Chondrocyte (in vitro differentiated cells): ENCODE data around the gene CCDC188. TPM values are rescaled to one million over a fixed set of nuclear protein-coding genes. Genes with fewer than 3 reads are reported as not detected.

Experiments used
- DNase-seq: peaks from one replicate; pipeline ENCODE4 v3.0.0; 2021; ENCODE audit warnings: mixed read lengths, low spot score
- H3K27ac Mint-ChIP-seq: one replicate; pipeline ENCODE4 v1.8.0; 2021; ENCODE audit warnings: mild to moderate bottlenecking, moderate library complexity, mixed read lengths; ENCODE audit not compliant: unreplicated experiment
- H3K27me3 Mint-ChIP-seq: 2 replicates; pipeline ENCODE4 v1.8.0; 2021; ENCODE audit warnings: low read depth, mixed read lengths
- H3K36me3 Mint-ChIP-seq: 2 replicates; pipeline ENCODE4 v1.8.0; 2021; ENCODE audit warnings: low read depth, mixed read lengths
- H3K4me1 Mint-ChIP-seq: 2 replicates; pipeline ENCODE4 v1.8.0; 2021; ENCODE audit warnings: low read depth, mild to moderate bottlenecking, mixed read lengths
- H3K4me3 Mint-ChIP-seq: one replicate; pipeline ENCODE4 v1.8.0; 2021; ENCODE audit warnings: mild to moderate bottlenecking, moderate library complexity, mixed read lengths; ENCODE audit not compliant: unreplicated experiment
- H3K9me3 Mint-ChIP-seq: 2 replicates; pipeline ENCODE4 v1.8.0; 2021; ENCODE audit warnings: low read depth, mixed read lengths
- total RNA-seq: library from RNA; stranded (reverse); gene quantifications from 3 replicates; pipeline ENCODE4 v1.2.1, GENCODE V29; 2021
- TF ChIP-seq, protein P1 (sequence below): fragments of 200-600 bp; sonication (generic); IDR thresholded peaks from 2 replicates; pipeline ENCODE4 v1.5.0; 2021; ENCODE audit warnings: antibody characterized with exemption, mild to moderate bottlenecking, moderate library complexity

Gene CCDC188
- total RNA-seq, 1 donor from 2014 or later: 5.3 TPM

- Mint-ChIP-seq H3K4me1 (peaks cover 3% of the 10 kb centered on the region), H3K27me3 (no peaks in the 10 kb centered on the region), H3K9me3 (no peaks in the 10 kb centered on the region), H3K4me3 (no peak overlapping the region), H3K36me3 (peaks cover 13% of the 10 kb centered on the region), H3K27ac (peak overlapping the region; percentile 45)
- TF ChIP-seq, protein P1, sequence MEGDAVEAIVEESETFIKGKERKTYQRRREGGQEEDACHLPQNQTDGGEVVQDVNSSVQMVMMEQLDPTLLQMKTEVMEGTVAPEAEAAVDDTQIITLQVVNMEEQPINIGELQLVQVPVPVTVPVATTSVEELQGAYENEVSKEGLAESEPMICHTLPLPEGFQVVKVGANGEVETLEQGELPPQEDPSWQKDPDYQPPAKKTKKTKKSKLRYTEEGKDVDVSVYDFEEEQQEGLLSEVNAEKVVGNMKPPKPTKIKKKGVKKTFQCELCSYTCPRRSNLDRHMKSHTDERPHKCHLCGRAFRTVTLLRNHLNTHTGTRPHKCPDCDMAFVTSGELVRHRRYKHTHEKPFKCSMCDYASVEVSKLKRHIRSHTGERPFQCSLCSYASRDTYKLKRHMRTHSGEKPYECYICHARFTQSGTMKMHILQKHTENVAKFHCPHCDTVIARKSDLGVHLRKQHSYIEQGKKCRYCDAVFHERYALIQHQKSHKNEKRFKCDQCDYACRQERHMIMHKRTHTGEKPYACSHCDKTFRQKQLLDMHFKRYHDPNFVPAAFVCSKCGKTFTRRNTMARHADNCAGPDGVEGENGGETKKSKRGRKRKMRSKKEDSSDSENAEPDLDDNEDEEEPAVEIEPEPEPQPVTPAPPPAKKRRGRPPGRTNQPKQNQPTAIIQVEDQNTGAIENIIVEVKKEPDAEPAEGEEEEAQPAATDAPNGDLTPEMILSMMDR: no peak
- peak; percentile 81 for DNase-seq
Observed at GRCh38 chr22:20107951-20108756, 42.7 kb downstream of the CCDC188 start.

GRCh38 chr22:20107471-20107901 lies 43.4 kb downstream of the CCDC188 start:
- peaks cover 3% of the 10 kb centered on the region for H3K4me1 Mint-ChIP-seq
- peak; percentile 63 for DNase-seq
- H3K4me3 Mint-ChIP-seq: no peak overlapping the region
- TF ChIP-seq, protein P1: no peak
- peaks cover 13% of the 10 kb centered on the region for H3K36me3 Mint-ChIP-seq
- H3K27ac Mint-ChIP-seq: no peak overlapping the region
- H3K9me3 Mint-ChIP-seq: no peaks in the 10 kb centered on the region
- H3K27me3 Mint-ChIP-seq: no peaks in the 10 kb centered on the region

DNA sequence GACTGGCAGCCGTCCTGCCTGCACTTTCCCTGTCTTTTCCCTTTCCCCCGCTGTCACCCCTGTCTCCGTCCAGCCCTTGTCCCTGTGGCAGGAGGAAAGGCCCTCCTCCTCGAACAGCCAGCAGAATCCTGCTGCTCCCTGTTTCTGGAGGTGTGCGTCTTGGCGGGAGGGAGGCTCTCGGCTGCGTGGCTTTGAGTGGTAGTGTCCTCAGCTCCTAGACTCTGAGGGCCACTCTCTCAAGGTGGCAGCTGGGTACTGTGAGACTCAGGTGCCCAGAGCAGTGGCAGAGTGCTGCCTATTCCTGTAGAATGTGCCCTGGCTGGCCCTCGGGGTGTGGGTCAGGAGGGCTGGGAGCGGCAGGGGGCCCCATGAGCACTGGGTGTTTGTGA lies 44.0 kb downstream of the CCDC188 start:
- DNase-seq: peak; percentile 67
- H3K36me3 Mint-ChIP-seq: peaks cover 13% of the 10 kb centered on the region
- no peaks in the 10 kb centered on the region for H3K27me3 Mint-ChIP-seq
- no peak overlapping the region for H3K27ac Mint-ChIP-seq
- no peak overlapping the region for H3K4me3 Mint-ChIP-seq
- TF ChIP-seq, protein P1: no peak
- peaks cover under 1% of the 10 kb centered on the region for H3K4me1 Mint-ChIP-seq
- H3K9me3 Mint-ChIP-seq: no peaks in the 10 kb centered on the region

DNA sequence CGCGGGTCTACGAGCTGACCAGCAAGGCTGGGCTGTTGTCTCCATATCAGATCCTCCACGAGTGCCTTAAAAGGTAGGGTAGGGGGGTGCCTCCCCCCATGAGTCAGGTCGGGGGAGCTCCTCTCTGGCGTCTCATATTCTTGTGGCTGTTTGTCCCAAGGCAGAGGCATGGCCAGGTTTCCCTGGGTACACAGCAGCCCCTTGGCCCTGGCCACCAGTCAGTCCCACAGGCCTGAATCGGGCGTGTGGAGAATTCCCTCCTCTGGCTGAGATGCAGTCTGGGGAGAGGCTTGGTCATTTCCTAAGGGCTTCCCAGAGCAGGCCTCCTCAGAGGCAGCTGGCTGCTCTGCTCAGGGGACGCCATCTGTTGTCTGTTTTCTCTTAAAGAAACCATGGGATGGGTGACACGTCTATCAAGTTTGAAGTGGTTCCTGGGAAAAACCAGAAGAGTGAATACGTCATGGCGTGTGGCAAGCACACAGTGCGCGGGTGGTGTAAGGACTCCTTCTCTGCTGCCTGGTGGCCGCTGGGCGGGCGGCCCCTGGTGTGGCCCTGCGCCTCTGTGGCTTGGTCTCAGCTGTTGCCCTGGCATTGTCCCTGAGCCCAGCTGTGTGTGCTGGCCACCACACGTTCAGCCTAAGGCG lies 44.5 kb downstream of the CCDC188 start:
- H3K9me3 Mint-ChIP-seq: no peaks in the 10 kb centered on the region
- H3K4me3 Mint-ChIP-seq: no peak overlapping the region
- H3K36me3 Mint-ChIP-seq: peaks cover 13% of the 10 kb centered on the region
- H3K27ac Mint-ChIP-seq: no peak overlapping the region
- TF ChIP-seq, protein P1: no peak
- DNase-seq: peak; percentile 54
- no peaks in the 10 kb centered on the region for H3K4me1 Mint-ChIP-seq
- no peaks in the 10 kb centered on the region for H3K27me3 Mint-ChIP-seq

DNA sequence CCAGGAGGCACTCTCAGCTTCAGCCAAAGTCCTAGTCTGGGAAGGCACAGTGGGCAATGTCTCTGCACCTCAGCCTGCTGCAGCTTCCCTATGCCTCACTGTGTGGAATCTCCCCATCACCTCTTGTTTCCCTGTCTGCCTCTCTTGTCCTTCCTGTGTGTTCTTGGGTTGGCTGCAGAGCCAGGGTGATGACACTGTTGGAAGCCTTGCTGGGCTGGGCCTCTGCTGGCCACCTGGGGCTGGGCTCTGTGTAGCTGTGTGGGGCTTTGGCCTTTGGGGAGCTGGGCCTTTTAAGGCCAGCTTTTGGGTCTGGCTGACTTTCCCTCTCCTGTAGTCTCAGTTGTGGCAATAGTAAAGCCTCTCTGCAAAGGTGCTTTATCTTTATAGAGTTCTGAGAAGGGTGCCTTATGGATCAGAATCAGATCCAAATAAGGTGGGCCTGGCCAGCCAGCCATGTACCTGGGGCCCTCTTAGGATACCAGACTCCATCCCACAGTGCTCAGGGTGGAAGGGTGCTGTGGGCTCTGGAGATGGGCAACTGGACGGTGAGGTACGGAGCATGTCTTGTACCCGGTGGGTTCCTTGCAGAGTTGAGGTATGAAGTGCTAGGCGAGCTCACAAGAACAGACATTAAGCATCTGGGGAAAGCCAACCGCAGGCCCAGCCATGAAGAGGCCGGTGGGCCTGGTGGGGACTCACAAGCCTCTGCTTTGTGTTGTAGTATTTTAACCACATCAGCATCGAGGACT lies 45.2 kb downstream of the CCDC188 start:
- peaks cover 13% of the 10 kb centered on the region for H3K36me3 Mint-ChIP-seq
- no peaks in the 10 kb centered on the region for H3K4me1 Mint-ChIP-seq
- DNase-seq: peak; percentile 65
- no peak overlapping the region for H3K4me3 Mint-ChIP-seq
- no peak overlapping the region for H3K27ac Mint-ChIP-seq
- TF ChIP-seq, protein P1: no peak
- no peaks in the 10 kb centered on the region for H3K27me3 Mint-ChIP-seq
- H3K9me3 Mint-ChIP-seq: no peaks in the 10 kb centered on the region
